ENCODE results near the gene EXOC2.

EXOC2 gene

GRCh38 chr6:448296-449056 lies 244.5 kb downstream of the EXOC2 start:
- no peak for TF ChIP-seq CEBPB (IDR thresholded peaks at IDR 0.05)
- TF ChIP-seq CREB1 (IDR thresholded peaks at IDR 0.05; ENCODE audit: low read depth) = no peak
- TF ChIP-seq RAD21 (IDR thresholded peaks at IDR 0.05; ENCODE audit: low read depth) = no peak
- no peak for TF ChIP-seq NFIC (IDR thresholded peaks at IDR 0.05)
- TF ChIP-seq, protein P1, sequence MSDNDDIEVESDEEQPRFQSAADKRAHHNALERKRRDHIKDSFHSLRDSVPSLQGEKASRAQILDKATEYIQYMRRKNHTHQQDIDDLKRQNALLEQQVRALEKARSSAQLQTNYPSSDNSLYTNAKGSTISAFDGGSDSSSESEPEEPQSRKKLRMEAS (IDR thresholded peaks at IDR 0.05) = no peak
- no peak for TF ChIP-seq YY1 (IDR thresholded peaks at IDR 0.05; ENCODE audit: low read depth)
- TF ChIP-seq TAF1 (IDR thresholded peaks at IDR 0.05; ENCODE audit: low read depth) = no peak
- no peak for TF ChIP-seq EP300 (IDR thresholded peaks at IDR 0.05; ENCODE audit: borderline replicate concordance)

- no peak for TF ChIP-seq RAD21 (IDR thresholded peaks at IDR 0.05; ENCODE audit: low read depth)
- no peak for TF ChIP-seq USF1 (IDR thresholded peaks at IDR 0.05)
- no peak for TF ChIP-seq EGR1 (IDR thresholded peaks at IDR 0.05)
- TF ChIP-seq CEBPB (IDR thresholded peaks at IDR 0.05) = no peak
- no peak for TF ChIP-seq EP300 (IDR thresholded peaks at IDR 0.05; ENCODE audit: borderline replicate concordance)
- TF ChIP-seq TCF12 (IDR thresholded peaks at IDR 0.05; ENCODE audit: low read depth) = no peak
- no peak for TF ChIP-seq ZBTB7A (IDR thresholded peaks at IDR 0.05; ENCODE audit: low read depth)
- no peak for TF ChIP-seq TAF1 (IDR thresholded peaks at IDR 0.05; ENCODE audit: low read depth)
- TF ChIP-seq CREB1 (IDR thresholded peaks at IDR 0.05; ENCODE audit: low read depth) = no peak
- no peak for TF ChIP-seq YY1 (IDR thresholded peaks at IDR 0.05; ENCODE audit: low read depth)
- TF ChIP-seq, protein P1 (IDR thresholded peaks at IDR 0.05) = no peak
- no peak for TF ChIP-seq NFIC (IDR thresholded peaks at IDR 0.05)
- no peak for TF ChIP-seq FOXM1 (IDR thresholded peaks at IDR 0.05; ENCODE audit: borderline replicate concordance, low read depth)
- no peak for TF ChIP-seq TEAD4 (IDR thresholded peaks at IDR 0.05)
- TF ChIP-seq REST (IDR thresholded peaks at IDR 0.05; ENCODE audit: low read depth) = no peak
Measured at GRCh38 chr6:447381-448165, 245.4 kb downstream of the EXOC2 start.

- no peak for TF ChIP-seq TAF1 (IDR thresholded peaks at IDR 0.05; ENCODE audit: low read depth)
- no peak for TF ChIP-seq TCF12 (IDR thresholded peaks at IDR 0.05; ENCODE audit: low read depth)
- TF ChIP-seq, protein P1 (IDR thresholded peaks at IDR 0.05) = no peak
- no peak for TF ChIP-seq NFIC (IDR thresholded peaks at IDR 0.05)
- no peak for TF ChIP-seq REST (IDR thresholded peaks at IDR 0.05; ENCODE audit: low read depth)
- TF ChIP-seq TEAD4 (IDR thresholded peaks at IDR 0.05) = no peak
- TF ChIP-seq EGR1 (IDR thresholded peaks at IDR 0.05) = no peak
- no peak for TF ChIP-seq YY1 (IDR thresholded peaks at IDR 0.05; ENCODE audit: low read depth)
- TF ChIP-seq ZBTB7A (IDR thresholded peaks at IDR 0.05; ENCODE audit: low read depth) = no peak
- TF ChIP-seq CREB1 (IDR thresholded peaks at IDR 0.05; ENCODE audit: low read depth) = no peak
- no peak for TF ChIP-seq USF1 (IDR thresholded peaks at IDR 0.05)
- no peak for TF ChIP-seq CEBPB (IDR thresholded peaks at IDR 0.05)
- no peak for TF ChIP-seq EP300 (IDR thresholded peaks at IDR 0.05; ENCODE audit: borderline replicate concordance)
Measured at GRCh38 chr6:446418-447366, 246.2 kb downstream of the EXOC2 start.
